HTERT RPE-1 (cell line): Measurements from ENCODE around the gene ABCA12.

ENCODE experiments used
- in situ Hi-C: fragments of 300-500 bp; cut with MboI; formaldehyde crosslinking; loops from 4 replicates; pipeline ENCODE4 v1.14.3; 2020; ENCODE audit warnings: low sequenced_read_pairs

ABCA12 gene

GRCh38 chr2:215120401-215120800 is 18.0 kb downstream of the ABCA12 start:
- in situ Hi-C loops, result no loop called here

GRCh38 chr2:215119847-215120246 is 18.6 kb downstream of the ABCA12 start:
- in situ Hi-C loops, result no loop called here

- in situ Hi-C loops, result no loop called here
These were observed 27.5 kb downstream of the ABCA12 start for GRCh38 chr2:215110918-215111317.

GRCh38 chr2:215107216-215108056 is 31.0 kb downstream of the ABCA12 start:
- in situ Hi-C loops, result no loop called here

- in situ Hi-C loops, result no loop called here
These were observed 32.6 kb downstream of the ABCA12 start for GRCh38 chr2:215105607-215106354.

- in situ Hi-C loops, result no loop called here
These were observed 34.2 kb downstream of the ABCA12 start for GRCh38 chr2:215104226-215104625.

GRCh38 chr2:215098875-215099274 is 39.6 kb downstream of the ABCA12 start:
- in situ Hi-C loops, result no loop called here

GRCh38 chr2:215084080-215084479 is 54.3 kb downstream of the ABCA12 start:
- in situ Hi-C loops, result no loop called here

- in situ Hi-C loops, result no loop called here
These were observed 55.3 kb downstream of the ABCA12 start for GRCh38 chr2:215083146-215083545.

GRCh38 chr2:215082446-215082845 is 56.0 kb downstream of the ABCA12 start:
- in situ Hi-C loops, result no loop called here

- in situ Hi-C loops, result no loop called here
These were observed 57.9 kb downstream of the ABCA12 start for GRCh38 chr2:215080545-215080944.

GRCh38 chr2:215071676-215072075 is 66.8 kb downstream of the ABCA12 start:
- in situ Hi-C loops, result no loop called here

- in situ Hi-C loops, result no loop called here
These were observed 70.0 kb downstream of the ABCA12 start for GRCh38 chr2:215068399-215068798.

- in situ Hi-C loops, result no loop called here
These were observed 72.3 kb downstream of the ABCA12 start for GRCh38 chr2:215066124-215066523.

GRCh38 chr2:215063526-215063925 is 74.9 kb downstream of the ABCA12 start:
- in situ Hi-C loops, result no loop called here

- in situ Hi-C loops, result no loop called here
These were observed 77.4 kb downstream of the ABCA12 start for GRCh38 chr2:215060861-215061536.

- in situ Hi-C loops, result no loop called here
These were observed 78.7 kb downstream of the ABCA12 start for GRCh38 chr2:215059724-215060123.

GRCh38 chr2:215055891-215056290 is 82.5 kb downstream of the ABCA12 start:
- in situ Hi-C loops, result no loop called here

GRCh38 chr2:215052810-215053209 is 85.6 kb downstream of the ABCA12 start:
- in situ Hi-C loops, result no loop called here

GRCh38 chr2:215052404-215052803 is 86.0 kb downstream of the ABCA12 start:
- in situ Hi-C loops, result no loop called here

- in situ Hi-C loops, result no loop called here
These were observed 89.1 kb downstream of the ABCA12 start for GRCh38 chr2:215049341-215049740.

- in situ Hi-C loops, result no loop called here
These were observed 100.0 kb downstream of the ABCA12 start for GRCh38 chr2:215038421-215038820.
